CMK (cell line): ENCODE results near the gene C15orf62.

Experiments
- DNase-seq: peaks from one replicate; pipeline ENCODE4 v3.0.0-alpha.2; 2010; ENCODE audit warnings: low read depth

The C15orf62 gene

DNA sequence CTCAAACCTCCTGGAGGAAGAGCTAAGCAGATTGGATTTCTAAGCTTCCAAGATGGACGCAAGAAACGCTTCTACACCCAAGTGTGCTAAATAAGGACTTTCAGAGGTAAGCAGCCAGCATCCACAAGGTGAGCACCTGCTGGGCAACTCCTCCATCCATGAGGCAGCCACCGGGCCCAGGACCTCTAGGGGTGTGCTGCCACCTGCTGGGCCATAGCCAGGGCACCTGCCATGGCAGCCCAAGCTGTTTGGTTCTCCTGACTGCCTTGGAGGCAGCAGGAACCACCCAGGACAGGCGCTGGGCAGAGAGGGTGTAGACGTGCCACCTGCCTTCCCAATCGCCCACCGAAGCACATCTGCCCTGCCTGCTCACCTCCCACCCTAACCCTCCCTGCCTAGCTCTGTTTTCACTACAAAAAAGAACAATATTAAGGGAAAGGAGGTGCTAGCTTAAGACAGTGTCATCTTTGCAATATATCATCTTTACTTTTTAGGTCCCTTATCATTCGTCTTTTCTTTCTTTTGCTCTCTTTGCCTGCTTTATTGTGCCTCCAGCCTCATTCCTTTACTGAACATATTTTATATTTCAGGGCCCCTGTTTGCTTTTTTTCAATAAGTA, 12.9 kb downstream of the C15orf62 start:
- no peak for DNase-seq

DNA sequence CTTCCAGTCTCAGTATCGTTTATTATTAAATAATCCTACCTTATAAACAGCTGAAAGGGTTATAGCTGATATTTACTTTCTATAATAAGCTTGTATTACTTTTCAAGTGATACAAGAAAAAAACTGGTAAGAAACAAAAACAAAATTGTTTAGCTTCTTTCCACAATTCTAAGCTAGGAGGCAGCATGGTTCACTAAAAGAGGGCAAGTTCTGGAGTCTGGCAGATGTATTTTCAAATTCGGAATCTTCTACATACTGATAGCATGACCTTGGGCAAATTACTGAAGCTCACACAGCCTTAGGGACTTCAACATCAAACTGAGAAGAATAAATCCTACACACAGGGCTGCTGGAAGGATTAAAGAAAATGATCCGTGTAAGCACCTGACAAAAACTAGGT, 15.4 kb downstream of the C15orf62 start:
- no peak for DNase-seq

DNA sequence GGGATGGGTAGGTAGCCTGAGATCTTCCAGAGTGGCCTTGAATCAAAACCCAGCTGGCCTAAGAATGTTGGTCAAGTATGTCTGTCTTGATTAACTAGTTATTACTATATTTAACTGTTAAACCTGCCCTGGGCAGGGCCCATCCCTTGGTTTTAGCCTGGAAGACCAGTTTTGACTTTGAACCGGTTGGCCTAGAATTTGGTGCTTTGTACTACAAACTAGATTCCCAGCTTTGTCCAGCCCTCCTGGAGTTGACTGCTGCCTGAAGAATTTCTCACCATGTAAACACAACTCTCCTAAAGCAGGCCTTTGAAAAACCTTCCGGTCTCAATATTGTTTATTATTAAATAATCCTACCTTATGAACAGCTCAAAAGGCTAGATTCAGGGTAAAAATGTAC, 16.0 kb downstream of the C15orf62 start:
- DNase-seq = no peak

DNA sequence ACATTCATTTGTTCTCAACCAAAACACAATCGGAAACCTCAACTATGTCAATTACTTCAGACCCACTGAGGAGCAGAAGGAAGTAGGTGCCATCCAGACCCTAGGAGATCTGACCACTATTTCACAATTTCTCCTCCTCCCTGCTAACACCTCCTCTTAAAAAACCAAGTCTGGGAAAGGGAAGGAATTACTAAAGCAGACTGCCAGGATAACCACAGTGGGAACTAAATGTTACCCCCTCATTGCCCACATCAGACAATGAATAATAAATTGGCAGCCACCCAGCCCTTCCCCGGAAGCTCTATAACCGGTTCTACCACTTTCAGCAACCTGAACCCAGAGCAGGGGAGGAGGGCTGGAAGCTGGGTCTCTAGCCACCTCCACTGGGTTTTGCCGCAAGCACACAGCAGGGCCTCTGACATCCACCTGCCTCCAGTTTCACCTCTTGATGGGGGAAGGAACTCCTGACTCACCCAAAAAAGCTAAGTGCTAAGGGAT, 17.6 kb downstream of the C15orf62 start:
- no peak for DNase-seq

DNA sequence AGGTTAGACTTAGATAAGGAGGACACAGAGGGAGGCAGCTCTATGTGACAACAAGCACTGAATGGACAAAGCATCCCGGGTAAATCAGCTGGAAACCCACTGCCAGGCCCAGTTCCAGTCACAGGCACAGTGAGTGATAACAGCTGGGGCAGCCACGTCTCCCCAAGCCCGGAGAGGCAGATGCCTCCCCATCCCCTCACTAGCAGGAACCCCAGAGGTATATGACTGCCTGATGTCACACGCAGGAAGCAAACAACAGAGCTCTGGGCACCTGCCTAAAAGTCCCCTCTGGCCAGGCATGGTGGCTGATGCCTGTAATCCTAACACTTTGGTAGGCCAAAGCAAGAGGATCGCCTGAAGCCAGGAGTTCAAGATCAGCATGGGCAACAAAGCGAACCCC, 18.2 kb downstream of the C15orf62 start:
- DNase-seq = no peak

DNA sequence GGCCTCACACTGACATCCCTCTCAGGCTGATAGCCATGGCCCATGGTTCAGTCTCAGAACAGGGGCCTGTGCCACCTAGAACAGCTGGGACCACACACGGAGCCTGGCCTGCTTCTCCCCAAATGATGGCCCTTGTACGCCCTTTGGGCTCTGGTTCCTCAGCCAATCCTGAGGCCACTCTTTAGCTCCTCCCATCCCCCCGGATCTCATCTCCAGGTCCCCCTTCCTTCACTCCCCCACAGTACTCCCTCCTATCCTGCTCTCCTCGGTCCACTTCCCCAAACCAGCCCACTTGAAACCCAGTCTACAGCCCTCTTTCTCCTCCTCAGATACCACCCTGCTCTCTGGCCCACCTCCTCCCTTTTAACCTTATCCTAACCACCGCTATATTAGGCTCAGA, 19.3 kb downstream of the C15orf62 start:
- DNase-seq = no peak

DNA sequence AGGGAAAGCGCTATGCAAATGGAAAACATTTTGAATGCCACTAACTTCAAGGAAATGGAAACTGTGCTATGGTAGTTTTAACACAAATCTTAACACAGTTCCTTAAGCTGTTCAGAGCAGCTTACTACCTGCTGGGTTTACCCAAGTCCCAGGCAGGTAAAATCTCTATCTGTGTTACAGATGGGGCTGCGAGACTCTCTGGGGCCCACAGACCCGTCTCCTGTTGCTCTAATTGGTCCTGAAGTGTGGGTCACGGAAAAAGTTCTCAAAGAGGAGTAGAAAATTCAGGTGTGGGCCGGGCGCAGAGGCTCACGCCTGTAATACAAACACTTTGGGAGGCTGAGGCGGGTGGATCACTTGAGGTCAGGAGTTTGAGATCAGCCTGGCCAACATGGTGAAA, 20.2 kb downstream of the C15orf62 start:
- no peak for DNase-seq

DNA sequence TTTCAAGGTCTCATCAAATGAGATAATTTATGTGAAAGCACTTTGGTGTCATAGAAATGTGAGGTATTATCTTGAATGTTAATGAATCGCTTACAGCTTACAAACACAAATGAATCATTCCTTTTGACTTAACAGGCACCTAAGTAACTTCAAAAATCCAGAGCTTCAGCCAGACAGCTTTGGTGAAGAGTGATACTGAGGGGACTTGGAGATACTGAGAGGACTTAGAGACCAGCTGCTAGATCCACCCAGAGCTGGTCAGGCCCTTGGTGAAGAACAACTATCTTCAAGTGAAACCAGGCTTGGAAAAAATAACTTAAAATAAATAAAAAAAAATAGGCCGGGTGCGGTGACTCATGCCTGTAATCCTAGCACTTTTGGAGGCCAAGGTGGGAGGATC, 20.9 kb downstream of the C15orf62 start:
- no peak for DNase-seq

DNA sequence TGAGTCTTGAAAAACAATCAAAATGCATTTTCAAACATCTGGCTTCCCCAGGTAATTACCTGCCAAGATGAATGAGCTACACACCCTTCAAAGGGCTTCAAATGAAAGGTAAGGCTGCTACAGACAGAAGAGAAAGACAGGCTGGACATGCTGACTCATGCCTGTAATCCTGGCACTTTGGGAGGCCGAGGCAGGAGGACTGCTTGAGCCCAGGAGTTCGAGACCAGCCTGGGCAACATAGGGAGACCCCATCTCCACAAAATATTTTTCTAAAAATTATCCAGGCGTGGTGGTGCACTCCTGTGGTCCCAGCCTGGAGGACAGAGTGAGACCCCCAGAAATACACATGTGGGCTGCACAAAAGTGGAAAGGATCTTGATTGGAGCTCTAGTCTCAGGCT, 22.6 kb downstream of the C15orf62 start:
- no peak for DNase-seq

DNA sequence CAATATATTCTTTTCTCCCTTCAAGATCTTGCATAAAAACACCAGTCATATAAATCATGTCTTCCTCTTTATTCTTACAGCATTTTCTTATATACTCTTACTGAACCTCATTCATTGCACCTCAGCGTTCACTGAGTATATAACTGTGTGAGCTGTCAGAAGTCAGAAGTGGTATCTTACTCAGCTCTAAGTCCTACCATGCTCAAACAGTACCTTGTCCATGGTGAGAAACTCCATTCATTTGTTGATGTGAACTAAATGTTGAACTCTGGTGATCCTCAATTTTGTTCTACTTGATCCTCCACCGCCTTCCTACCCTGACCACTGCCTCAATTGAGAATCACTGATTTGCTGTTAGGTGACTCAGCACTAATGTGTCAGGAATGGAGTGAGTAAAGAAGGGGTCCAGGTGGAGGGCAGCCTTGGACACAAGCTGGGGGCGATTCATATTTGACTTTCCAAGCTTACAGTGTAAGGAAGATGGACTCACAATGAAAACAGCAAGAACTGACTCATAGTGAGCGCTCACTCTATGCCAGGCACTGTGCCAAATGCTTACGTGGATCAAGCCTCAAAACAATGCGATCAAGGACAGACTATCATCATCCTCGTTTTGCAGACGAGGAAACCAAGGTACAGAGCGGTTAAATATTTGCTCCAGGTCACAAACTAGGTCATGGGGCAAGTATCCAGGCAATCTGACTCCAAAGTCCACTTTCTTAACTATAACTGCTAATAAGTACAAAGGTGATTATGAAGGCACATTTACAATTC, 23.6 kb downstream of the C15orf62 start:
- no peak for DNase-seq

DNA sequence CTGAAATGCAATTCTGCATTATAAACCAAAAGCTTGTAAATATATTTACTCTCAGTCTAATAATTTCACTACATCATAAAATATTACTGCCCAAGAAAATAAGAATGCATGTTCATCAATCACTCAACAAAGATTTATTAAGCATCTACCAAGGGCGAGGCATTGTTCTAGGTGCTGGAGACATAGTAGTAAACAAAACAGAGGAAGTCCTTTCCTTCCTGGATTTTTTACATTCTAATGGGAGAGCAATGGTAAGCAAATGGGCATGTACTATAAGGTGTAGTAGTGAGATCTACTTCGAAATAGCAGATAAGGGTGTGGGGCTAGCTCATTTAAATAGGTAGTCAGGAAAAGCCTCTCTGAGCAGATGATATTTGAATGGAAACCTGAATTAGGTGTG, 26.3 kb downstream of the C15orf62 start:
- DNase-seq = no peak

DNA sequence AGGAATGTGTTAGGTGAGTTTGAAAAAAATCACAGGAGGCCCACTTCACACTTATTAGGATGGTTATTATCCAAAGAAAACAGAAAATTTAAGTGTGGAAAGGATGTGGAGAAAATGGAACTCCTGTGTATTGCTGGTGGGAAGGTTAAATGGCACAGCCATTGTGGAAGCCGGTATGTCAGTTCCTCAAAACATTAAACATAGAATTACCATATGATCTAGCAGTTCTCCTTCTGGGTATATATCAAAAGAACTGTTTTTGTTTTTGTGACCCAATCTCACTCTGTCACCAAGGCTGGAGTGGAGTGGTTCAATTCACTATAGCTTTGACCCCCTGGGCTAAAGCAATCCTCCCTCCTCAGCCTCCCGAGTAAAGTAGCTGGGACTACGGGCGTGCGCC, 26.7 kb downstream of the C15orf62 start:
- no peak for DNase-seq

DNA sequence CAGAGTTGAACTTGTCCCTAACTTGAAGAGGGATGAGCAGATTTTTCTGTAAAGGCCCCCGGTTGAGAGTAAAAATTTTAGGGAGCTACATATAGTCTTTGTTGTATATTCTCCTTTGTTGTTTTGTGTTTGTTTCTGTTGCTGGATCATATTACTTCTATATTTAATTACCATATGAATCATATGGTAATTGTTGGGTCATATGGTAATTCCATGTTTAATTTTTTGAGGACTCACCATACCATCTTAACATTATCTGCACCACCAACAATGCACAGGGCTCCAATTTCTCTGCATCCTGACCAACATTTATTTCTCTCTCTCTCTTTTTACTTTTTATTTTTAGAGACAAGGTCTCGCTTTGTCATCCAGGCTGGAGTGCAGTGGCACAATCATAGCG, 29.7 kb downstream of the C15orf62 start:
- DNase-seq = no peak

DNA sequence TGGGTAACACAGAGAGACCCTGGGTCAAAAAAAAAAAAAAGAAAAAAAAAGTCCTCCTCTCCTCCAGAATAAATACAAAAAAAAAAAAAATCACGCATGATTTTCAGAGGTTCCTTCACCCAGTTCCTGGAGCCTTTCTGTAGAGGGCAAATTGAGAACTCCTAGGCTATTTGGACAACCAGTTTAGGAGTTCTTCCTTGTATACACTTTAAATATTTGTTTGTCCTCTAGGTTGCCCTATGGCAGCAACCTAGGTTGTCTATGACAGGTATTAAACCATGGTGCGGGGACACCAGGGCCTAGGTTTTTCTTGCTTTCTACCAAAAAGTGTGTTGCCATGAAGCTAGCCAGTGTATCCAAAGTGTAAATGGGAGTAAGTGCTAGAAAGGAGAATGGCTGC, 33.3 kb downstream of the C15orf62 start:
- DNase-seq = no peak

DNA sequence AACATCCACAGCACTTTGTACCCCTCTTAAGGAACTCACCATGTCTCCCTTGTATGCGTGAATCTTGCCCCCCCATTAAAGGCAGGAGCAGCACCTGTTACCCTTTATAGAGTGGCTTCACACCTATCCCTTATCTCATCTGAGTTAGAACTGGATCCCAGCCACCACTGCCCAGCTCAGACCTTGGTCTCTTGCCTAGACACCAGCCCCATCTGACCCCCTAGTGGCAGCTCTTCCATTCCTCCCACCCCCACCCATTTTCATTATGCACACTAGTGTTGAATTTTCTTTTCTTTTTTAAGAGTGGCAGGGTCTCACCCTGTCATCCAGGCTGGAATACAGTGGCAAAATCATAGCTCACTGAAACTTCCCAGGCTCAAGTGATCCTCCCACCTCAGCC, 33.9 kb downstream of the C15orf62 start:
- DNase-seq = no peak

DNA sequence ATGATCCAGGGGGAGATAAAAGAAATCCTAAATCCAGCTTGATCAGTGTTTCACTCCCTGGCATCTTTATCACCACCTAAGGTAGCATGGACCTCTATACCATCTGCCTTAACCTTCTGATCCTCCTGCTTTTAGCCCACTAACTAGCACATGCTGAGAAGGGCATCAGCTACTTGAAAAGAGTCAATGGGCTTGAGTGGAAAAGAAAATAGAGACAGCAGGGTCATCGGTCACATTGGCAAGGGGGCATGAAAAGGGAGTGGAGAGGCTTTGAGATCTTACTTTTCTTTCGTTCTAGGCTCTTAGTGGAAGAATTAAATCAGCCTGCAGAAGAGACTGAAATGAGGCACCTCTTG, 36.9 kb downstream of the C15orf62 start:
- DNase-seq = no peak

DNA sequence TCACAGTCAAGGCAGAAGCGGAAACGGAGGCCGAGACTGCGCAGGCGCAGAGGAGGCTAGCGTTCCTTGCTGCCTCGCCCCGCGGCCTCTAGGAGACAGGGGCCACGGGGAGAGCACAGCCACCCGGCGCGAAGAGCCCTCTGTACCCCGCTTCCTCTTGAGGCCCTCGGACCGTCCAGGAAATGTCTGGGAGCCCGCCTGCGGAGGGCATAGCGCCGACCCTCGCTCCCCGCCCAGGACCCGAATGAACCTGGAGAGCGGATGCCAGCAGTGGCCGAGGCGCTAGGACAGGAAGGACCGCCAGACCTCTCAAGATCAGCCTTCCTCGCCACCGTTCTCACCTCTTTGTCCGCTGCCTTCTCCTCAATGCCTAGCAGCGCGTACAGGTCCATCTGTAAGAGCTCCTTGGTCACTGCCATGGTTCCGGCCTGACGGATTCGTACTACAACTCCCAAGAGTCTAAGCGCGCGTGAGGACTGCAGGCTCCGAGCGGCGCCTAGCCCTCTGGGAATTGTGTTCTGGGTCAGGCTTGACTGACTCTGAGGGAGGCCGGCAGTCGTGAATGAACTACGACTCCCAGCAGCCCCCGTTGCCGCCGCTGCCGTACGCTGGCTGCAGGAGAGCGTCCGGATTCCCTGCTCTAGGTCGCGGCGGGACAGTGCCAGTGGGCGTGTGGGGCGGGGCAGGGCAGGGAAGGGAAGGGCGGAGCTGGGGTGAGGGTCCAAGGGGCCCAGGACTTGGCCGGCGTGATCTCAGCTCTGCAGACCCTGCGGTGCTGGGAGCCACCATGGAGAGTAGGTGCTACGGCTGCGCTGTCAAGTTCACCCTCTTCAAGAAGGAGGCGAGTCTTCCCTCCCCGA, 37.5 kb downstream of the C15orf62 start, which contains the start of the genes DNAJC17 and ZFYVE19:
Gene DNAJC17, minus strand, starts transcription at position 446 of the 860 bp plus-strand sequence. Its CDS starts 27 bp downstream, at position 419.
Gene ZFYVE19, plus strand, starts transcription at position 62 of the 860 bp plus-strand sequence. Its CDS starts 501 bp downstream, at position 563.
- DNase-seq = peak; percentile 89

DNA sequence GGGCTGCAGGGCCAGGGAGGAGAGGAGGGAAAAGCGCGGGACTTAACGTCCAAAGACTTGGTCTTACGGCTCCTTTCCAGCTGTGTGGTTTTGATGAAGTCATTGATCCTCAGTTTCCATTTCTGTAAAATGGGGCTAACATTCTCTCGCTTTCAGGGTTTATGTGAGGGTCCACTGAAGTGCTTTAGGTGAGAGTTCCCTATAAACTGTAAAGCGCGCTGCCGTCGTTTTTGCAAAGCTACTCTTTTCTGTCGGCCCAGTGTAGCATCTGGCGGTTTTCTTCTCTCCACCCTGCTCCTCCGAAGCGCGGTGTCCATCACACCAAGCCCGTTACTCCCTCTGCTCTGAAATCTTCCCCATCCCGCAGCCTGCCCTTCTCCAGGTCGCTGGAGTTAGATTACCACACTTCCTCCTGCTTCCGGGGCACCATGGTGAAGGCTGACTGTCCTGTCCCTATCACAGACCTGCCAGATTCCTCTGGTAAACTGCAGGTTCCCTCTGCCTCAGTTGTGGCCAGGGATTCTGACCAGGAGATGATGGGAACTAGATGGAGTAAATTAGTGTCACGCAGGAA, 38.2 kb downstream of the C15orf62 start:
- no peak for DNase-seq

DNA sequence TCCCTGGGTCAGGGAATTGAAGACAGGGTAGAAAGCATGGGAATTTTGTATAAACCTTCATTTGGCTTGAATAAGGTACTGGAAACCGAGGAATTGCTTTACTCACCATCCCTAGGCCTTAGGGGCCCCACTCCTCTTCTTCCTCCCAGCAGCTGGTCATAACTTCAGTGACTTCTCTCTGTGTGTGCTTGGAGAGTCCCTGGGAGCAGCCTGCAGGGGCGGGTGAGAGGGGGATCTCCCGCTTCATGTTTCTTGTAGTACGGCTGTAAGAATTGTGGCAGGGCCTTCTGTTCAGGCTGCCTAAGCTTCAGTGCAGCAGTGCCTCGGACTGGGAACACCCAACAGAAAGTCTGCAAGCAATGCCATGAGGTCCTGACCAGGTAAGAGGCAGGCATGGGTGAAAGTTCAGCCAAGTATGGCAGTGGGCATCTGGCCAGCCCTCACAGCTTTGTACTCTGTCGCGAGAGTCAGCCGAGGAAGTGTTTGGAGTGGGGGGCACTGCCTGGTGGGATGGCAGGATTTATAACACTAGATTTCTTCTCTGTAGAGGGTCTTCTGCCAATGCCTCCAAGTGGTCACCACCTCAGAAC, 39.2 kb downstream of the C15orf62 start:
- DNase-seq = no peak

DNA sequence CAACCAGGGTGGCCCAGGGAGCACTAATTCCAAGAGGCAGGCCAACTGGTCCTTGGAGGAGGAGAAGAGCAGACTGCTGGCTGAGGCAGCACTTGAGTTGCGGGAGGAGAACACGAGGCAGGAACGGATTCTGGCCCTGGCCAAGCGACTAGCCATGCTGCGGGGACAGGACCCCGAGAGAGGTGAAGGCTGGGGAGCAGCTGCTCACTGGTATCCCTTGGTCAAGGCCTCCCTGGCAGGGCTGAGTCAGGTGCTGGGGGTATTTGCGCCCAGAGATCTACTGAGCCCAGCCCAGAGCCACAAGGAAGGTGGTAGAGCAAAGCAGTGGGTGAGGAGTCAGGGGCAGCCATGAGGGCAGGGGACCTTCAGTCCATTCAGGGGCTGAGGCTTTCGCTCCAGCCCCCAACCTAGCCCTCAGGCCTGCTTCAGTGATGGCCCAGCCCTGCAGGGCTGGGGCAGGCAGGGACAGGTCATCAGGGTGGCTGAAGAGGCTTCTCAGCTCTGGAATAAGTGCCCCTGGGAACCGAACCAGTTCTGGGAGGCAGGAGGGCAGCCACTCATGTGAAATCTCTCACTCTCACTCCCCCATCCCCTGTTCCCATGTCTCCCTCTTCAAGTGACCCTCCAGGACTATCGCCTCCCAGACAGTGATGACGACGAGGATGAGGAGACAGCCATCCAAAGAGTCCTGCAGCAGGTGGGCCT, 43.1 kb downstream of the C15orf62 start:
- DNase-seq = no peak

DNA sequence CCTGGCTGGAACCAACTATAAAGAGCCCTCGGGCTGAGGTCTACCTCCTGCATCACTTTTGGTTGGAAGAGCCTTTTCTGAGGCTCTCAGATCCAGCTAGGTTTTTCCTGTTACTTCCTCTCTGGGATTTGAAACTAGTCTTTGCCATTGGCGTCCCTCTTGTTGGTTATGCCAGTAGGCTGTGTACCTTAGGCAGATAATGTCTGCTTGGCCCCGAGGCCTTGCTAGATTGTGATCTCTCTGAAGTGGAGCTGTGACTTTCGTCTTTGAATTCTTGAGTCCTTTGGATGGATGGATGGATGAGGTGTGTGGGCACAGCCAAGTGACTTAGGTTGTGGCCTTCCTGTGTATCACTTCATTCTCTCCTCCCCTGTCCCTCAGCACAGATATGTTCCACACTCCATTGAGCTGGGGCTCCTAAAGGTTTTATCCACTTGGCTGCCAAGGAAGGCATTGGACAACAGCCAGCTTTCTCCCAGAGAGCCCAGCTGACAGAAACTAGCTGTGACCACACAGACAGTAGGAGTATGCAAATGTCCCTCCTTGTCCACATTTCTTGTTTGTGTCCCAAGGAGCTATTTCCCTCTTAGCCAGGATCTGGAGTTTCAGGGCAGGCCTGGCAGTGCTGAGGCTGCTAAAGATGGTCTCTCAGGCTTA, 45.4 kb downstream of the C15orf62 start:
- DNase-seq = no peak
